GM18873 (cell line): ENCODE data around the gene UBXN11.
"Not testable (repeated sequence)": the region's sequence is repeated elsewhere in the genome, so short reads cannot be mapped to it uniquely, and the experiment has no call there.

Source experiments
- ATAC-seq: cut with Tn5 transposase; IDR thresholded peaks from one replicate; pipeline ENCODE4 v1.9.1; 2021; ENCODE audit warnings: mild to moderate bottlenecking, moderate library complexity, moderate number of reproducible peaks; ENCODE audit not compliant: unreplicated experiment, low FRiP score

Gene UBXN11

GRCh38 chr1:26307966-26308899, 1.8 kb upstream of the UBXN11 start:
- not testable (repeated sequence) for ATAC-seq

DNA sequence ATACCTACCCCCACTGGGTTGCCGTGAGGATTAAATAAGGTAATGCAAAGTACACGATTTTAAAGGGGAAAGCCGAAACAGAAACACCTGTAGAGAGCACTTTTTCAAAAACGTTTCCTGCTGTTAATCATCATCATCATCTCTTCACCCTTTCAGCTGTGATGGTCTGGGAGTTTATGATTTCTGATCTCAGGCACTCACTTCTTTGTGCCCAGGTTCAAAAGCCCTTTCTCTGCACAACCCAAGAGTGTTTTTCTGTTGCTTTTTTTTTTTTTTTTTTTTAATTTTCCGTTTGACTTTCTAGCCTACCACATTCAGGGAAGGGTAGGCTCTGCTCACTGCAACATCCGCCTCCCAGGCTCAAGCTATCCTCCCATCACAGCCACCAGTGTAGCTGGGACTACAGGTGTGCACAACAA, 936 bp upstream of the UBXN11 start:
- peak; percentile 4 for ATAC-seq

- ATAC-seq: no peak
Observed at GRCh38 chr1:26305667-26306289, 658 bp downstream of the UBXN11 start.

GRCh38 chr1:26302733-26303405, 3.6 kb downstream of the UBXN11 start:
- no peak for ATAC-seq

DNA sequence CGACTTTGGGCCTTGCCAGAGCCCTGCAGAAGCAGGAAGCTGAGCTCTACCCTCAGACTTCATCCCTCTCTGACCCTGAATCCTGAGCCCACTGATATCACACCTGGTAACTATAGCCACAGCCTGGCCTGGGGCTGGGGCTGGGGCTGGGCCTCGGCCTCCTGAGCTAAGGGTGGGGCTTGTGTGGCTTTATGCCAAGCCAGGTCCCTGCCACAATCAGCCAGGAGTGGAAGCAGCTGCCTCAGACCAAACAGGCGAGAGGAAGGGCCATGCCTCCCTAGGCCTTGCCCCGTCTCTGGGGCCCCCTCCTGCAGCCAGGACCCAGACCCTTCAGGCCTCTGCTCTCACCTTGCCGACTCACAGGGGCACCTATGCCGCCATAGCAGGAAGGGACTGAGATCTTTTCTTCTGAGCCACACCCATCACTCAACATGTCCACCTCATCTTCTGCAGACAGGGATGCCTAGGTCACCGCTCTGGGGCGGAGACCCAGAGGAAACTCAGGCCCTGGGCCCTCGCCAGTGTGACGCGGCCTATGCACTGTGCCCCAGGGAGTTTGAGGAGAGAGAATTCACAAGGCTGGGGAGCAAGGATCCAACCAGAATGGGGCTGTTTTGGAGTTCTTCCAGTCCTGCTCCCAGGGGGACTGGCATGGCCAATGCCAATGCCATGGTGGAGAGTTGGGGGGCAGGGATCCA, 5.7 kb downstream of the UBXN11 start:
- no peak for ATAC-seq

GRCh38 chr1:26297791-26298124, 8.7 kb downstream of the UBXN11 start:
- no peak for ATAC-seq

DNA sequence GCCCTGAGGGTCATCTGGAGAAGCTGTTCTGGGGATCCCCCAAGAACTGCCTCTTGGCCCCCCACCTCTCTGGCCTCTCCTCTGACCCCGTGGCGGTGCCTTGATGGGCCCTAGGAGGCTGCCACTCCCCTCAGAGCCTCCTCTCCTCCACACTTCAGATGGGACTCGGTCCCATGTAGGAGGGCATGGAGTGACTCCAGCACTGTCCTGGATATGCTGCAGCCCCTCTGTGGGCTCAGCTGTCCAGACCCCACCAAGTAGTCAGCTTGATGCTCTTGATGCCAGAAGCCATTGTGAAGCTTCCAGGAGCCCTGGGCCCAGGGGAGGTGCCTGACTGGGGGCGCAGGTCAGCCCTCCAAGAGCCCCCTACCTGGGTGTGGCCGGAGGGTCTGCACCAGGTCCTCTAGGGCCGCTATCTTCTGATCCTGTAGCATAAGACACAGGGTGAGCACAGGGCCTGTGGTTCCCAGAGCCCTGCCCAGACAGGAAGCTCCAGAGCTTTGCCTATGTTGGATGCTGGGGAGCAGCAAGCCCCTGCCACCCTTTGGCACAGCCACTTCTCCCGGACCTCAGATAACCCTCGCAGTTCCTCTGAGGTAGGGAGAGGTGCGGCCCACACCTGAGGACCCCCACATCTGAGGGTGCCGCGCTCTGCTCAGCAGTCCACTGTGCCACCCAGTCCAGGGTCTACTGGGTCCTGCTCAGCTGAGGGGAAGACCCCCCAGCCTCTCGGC, 9.2 kb downstream of the UBXN11 start:
- ATAC-seq: no peak

- no peak for ATAC-seq
Observed at GRCh38 chr1:26296340-26297056, 9.9 kb downstream of the UBXN11 start.

DNA sequence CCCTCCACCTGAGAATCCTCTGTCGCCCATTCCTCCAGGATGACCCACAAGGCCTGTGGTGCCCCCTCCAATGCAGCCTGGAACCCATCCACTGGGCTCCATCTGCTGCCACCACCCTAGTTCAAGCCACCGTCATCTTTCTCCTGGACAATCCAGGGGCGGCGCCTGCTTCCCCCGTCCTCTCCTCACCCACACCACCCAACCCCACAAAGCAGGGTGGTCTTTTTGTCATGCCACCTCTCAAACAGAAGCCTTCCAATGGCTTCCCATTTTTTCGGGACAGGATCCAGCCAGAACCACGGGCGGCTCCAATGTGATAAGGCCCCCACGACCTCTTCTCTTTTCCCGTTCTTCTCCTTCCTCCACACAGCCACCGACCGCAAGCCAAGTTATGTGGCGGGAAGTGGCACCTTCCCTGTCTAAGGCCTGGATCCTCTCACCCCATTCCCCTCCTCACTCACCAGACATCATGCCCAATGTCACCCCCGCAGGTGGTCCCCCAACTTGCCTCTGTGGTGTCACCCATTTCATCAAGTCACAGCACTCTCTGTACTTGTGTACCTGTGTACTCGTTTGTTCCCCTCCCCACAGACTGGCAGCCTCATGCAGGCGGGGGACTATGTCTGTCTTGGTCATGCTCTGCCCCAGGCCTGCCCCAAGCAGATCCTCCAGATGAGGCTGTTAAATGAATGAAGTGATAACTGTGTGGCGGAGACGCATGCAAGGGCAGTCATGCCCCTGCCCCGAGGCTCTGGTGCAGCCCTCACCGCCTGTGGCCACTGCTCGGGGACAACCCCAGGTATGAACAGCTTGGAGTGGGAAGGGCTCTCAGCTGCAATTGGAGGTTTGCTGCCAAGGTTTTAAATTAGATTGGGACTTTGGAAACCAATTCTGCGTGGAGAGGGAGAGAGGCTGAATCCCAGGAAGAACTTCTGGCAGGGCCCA, 11.0 kb downstream of the UBXN11 start:
- no peak for ATAC-seq

- no peak for ATAC-seq
Observed at GRCh38 chr1:26293911-26294463, 12.4 kb downstream of the UBXN11 start.

GRCh38 chr1:26292735-26293134, 13.7 kb downstream of the UBXN11 start:
- not testable (repeated sequence) for ATAC-seq

- no peak for ATAC-seq
Observed at GRCh38 chr1:26291939-26292338, 14.5 kb downstream of the UBXN11 start.

DNA sequence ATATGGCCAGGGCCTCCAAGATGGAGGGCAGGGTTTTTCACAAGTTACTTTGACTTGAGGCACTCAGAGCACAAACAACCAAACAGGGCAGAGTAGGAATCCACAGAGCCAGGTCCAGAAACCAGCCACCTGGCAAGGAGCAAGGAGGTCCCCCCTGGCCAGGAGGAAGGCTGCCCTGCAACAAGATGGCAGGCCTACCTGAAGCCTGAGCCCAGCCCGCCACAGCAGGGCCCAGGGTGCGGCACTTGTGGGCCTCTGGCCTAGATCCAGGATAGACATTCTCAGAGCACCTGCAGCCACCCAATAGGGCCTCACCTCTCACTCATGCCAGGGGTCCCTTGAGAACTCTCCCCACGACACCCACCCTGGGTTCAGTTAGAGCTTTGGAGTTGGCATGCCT, 15.0 kb downstream of the UBXN11 start:
- ATAC-seq: no peak

DNA sequence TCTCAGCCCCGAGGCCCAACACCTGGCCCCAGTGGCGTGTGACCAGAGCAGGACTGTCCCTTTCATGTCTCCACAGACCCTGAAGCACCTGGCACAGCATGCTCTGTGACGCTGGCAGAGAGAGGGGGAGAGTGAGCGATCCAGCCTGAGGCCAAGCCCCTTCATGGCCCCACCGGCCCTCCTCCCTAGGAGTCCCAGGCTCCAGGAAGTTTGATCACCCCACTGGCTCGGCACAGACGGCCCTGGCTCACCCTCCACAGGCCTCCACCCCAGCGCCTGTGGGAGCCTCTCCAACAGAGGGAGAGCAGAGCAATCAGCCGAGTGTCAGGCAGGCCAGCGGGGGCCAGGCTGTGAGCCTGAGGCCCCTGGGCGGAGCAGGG, 15.6 kb downstream of the UBXN11 start:
- no peak for ATAC-seq

DNA sequence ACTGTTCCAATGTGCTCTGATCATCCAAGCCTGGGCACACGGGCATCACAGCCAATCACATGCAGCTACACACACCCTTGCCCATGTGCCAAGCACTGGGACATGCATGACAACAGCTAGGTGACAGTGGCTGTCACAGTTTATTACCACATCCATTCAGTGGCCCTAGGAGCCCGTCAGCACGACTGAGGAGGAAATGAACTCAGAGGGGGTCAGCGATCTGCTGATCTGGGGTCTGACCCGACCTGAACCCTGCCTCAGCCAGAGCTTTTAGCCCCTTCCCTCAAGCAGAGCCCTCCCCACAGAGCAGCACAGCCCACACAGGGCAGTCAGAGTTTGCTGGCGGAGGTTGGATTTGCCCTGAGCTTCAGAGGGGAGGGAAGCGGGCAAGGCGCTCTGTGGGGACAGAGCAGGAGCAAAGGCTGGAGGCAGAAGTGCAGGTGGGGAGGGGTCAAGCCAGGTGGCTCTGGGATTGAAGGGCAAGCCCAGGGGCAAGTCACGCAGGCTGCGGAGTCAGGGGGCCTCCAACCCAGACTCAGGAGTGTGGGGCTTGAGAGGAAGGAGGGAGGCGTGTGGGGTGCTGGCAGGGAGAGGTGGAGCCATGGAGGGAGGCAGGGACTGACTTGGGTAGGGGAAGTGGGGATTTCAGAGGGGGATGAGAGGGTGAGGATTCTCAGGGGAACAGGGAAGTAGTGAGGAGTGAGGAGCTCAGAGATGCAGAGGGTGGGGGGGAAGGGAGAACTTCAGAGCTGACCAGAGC, 16.1 kb downstream of the UBXN11 start:
- ATAC-seq: no peak

- ATAC-seq: no peak
Observed at GRCh38 chr1:26289158-26290059, 17.0 kb downstream of the UBXN11 start.
